GM18909 (cell line): ENCODE results near the gene ZNF346.

Experiments
- ATAC-seq: cut with Tn5 transposase; IDR thresholded peaks from one replicate; pipeline ENCODE4 v1.9.1; 2021; ENCODE audit warnings: mild to moderate bottlenecking; ENCODE audit not compliant: unreplicated experiment, poor library complexity

ZNF346 gene

DNA sequence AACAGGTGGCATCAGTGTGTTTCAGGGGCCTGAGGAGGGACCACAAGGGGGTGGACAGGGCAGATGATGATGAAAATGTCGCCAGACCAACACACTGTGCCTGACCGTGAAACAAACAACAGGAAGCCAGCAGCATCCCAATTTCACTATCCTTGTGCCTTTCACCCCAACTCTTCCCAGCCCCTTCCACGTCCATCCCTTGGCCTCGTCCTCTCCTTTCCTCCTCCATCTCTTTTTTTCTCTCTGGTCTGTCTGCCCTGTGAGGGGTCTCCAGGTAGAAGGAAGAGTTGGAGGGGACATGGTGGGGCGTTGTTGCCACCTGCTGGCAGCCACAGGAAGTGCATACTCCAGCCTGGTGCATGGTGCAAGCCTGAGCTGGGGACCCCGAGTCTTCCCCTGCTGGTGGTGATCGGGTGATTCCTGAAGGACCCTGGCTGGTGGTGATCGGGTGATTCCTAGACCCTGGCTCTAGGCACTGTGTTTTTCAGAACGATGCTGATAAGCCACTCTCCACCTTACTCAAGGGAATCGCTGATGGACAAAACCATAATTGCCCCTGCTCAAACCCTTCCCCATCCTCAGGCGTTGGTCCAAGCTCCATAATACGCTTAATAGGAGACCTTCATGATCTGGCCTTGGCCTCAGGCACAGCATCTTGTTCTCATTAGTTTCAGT is 89.4 kb downstream of the ZNF346 start:
- ATAC-seq: no peak

DNA sequence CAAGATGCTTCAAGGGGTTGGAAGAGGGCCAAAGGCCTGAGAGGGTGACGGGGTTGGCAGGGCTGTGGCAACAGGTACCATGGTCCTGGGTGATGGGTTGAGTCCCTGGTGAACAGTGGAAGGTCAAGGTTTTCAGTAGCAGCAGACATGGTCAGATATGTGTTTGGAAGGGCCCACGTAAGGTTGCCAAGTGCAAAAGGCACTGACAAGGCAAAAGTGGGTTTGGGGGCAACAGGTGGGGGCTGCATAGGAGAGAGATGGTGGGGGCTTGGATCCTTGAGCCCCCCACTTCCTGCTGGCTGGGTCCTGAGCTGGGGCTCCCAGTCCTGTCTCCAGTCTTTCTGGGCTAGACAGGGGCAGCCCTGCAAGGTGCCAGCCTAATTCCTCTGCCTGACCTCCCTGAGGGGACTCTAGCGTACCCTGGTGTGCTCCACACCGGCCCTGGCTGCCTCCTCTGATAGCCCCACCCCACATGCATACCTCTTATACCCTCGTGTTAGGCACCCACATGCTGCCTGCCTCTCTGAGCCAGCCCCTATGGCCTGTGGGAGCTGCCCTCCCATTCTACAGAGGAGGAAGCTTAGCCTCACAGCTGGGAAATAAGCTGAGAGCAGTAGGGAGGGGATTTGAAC is 90.2 kb downstream of the ZNF346 start:
- no peak for ATAC-seq

DNA sequence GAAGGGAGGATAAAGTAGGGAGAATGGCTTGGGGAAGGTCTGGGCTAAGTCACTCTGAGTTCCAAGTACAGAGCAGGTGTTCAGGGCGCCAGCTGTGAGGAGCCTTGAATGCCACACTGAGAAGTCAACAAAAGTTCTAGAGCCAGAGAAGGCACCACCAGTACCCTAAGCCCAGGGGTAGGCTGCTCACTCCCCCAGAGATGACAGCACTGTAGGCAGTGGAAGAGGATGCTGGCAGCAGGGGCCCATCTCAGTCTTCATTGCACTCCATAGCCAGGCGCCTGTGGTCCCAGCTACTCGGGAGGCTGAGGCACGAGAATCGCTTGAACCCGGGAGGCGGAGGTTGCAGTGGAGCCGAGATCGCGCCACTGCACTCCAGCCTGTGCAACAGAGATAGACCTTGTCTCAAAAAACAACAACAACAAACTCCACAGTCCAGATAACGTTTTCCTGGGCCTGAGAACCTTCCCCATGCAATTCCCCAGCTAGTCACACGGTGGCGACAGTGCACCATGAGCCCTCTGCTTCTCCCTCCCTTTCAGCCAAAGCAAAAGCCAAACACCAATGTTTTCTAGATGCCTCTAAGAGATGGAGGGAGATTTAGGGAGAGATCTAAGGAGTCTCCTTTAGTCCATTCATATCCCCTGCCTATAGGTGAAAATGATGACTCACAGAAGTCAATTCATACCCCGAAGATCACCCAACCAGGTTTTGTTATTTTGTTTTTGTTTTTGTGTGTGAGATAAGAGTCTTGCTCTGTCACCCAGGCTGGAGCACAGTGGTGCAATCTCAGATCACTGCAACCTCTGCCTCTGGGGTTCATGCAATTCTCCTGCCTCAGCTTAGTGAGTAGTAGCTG is 91.3 kb downstream of the ZNF346 start:
- ATAC-seq: peak; percentile 62

DNA sequence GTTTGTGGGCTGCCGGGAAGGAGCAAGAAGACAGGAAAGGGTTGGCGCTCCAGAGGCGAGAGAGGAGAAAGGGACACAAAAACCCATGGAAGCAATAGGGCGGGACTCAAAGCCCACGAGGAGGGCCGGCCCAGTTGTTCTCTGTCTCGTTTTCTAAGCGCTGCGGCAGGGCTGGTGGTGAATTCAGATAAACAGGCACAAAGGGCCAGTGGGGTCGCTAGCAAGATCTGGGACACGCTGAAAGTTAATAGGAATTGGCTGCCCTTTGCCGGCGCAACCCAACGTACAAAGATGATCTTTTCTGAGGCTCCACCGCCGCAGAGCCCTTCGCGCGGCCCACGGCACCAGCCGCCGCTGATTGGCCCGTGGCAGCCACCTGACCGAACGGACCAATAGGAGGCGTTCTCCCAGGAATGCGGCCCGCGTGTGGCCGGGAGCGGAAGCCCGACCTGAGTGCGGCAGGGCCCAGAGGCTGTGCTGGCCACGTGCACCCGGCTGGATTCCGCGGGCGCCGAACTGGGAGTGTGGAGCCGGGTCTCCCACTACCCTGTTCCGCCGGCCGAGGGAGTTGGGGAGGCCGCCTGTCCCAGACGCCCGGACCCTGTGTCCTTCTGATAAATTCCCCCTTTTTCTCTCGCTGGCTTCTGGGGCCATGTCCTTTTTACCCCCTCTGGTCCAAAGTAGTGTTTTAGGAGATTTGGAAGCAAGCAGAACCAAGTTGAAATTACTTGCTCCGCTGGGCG is 94.3 kb downstream of the ZNF346 start:
- no peak for ATAC-seq

DNA sequence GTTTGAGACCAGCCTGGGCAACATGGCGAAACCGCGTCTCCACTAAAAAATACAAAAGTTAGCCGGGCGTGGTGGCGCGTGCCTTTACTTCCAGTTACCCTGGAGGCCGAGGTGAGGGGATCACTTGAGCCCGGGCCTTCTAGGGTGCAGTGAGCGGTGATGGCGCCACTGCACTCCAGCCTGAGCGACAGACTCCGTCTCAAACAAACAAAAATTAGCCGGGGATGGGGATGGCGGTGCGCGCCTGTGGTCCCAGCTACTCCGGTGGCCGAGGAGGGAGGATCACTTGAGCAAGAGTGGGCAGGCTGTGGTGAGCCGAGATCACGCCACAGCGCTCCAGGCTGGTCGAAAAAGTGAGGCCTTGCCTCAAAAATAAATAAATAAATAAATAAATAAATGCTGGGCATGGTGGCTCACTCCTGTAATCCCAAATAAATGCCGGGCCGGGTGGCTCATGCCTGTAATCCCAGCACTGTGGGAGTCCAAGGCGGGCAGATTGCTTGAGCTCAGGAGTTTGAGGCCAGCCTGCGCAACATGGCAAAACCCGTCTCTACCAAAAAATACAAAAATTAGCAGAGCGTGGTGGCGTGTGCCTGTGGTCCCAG is 95.0 kb downstream of the ZNF346 start:
- no peak for ATAC-seq

DNA sequence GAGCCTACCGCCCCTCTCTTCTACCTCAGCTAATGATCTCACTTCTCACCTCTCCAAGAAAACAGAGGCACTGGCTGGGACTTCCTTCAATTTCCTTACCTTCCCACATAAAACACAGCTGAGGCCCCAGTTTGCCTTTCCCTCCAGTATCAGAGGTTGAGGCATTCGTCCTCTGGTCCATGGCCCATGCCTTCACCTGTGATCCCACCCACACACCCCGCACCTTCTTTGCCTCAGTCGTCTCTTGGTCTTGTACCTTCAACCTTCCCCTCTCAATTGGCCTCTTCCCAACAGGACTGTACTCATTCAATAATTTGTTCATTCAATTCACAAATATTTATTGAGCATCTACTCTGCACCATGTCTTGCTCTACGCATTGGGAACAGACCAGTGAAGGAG is 100.1 kb downstream of the ZNF346 start:
- no peak for ATAC-seq

DNA sequence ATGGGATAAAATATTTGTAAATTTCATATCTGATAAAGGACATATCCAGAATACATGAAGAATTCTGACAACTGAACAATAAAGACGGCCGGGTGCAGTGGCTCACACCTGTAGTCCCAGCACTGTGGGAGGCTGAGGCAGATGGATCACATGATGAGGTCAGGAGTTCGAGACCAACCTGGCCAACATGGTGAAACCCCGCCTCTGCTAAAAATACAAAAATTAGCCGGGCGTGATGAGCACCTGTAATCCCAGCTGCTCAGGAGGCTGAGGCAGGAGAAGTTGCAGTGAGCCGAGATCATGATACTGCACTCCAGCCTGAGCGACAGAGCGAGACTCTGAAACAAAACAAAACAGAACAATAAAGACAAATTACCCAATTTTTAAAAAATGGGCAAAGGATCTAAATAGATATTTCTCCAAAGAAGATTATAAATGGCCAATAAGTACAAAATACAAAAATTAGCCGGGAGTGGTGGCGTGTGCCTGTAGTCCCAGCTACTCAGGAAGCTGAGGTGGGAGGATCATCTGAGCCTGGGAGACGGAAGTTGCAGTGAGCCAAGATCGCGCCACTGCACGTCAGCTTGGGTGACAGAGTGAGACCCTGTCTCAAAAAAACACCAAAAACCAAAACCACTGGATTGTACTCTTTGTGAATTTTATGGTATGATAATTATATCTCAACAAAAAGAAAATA is 101.4 kb downstream of the ZNF346 start:
- no peak for ATAC-seq

DNA sequence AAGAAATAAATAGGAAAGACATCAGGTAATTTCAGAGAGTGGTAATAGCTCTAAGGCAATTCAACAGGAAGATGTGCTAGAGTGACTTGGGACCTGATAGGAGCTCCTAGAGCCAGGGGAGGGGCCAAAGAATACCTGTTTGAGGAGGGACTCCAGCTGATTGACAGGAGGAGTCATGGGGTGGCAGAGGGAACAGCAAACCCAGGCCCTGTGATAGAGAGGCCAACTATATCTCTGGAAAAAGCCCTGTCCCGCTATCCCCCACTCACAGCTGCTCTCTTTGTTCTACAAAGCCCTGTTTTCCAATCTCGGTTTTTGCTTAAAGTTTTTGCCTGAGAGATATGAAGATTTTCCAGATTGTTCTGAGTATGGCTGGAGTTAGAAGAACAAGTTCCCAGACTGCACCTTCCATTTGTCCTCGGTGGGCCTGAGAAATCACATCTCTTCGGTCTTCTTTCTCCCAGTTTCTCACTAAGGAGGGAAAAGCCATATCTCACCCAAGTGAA is 102.0 kb downstream of the ZNF346 start:
- no peak for ATAC-seq

DNA sequence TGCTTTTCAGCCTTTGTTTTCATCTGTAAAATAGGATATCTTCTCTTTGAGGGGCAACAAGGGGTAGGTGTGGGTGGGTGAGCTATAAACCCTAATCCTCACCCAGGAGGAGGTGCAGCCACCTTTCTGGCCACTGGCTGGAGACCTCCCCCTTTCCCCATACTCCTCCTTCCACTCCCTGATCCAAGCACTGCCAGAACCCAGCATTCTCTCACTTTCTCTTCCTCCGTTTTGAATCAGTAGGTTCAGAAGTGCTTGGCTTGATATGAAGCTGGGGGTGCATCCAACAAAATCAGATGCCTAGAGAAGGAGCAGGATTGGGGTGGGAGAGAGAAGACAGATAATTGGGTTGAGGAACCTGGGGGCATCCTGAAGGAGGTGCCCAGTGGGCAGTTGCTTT is 104.3 kb downstream of the ZNF346 start:
- no peak for ATAC-seq

DNA sequence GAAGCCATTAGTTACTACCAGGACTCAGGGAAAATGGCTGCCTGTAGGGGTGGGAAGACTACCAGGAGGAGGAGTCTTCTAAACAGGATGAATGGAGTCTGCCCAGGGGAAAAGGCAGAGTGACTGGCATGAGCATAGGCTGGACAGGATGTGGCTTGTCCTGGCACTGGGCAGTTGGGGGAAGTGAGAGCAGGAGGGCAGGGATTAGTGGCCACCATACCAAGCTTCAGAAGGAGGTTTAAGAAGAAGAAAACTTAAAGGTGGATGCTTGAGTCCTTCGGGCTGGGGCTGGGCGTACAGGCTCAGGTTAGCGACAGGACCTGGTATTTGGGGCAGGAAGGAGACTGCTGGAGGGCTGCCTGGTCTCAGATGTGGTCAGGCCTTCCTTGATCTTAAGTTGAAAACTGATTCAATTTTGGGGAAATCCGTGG is 106.1 kb downstream of the ZNF346 start:
- no peak for ATAC-seq

DNA sequence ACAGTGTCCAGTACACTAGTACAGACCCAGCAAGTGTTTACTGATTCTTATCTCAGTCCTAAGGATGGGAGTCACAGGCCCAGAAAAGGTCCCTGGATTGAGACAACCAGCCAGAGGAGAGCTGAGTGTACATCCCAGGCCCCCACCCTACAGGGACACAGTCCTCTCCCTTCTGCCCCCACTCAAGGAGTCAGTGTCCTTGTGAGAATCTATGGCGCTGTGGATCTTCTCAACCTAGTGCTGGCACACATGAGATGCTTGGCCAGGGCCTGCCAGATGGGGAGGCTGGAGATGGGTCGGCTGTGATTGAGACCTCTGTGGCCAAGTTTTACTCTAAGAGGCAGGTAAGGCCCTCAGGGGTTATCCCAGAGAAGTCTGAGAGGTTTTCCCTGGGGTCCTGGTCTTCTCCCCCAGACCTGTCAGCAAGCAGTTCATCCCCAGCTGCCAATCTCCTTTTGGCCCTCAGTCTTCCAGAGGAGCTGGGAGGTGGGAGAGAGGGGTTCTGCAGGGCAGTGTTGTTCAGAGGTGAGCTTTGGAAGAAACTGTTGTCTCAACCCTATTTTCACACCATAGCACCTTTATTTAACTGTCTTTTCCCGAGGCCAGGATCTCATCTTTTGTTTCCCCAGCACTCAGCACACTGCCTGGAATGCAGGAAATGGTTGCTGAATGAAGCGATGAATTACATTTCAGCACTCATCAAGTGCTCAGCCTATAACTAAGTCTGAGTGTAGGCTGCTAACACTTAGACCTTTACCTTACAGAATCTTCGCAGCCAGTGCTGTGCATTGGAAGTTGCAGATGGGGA is 107.9 kb downstream of the ZNF346 start:
- ATAC-seq: no peak
